GM12892 (cell line): Measurements from ENCODE around the gene CACNA1C.

ENCODE experiments used
- POLR2A ChIP-seq: IDR thresholded peaks from 2 replicates; pipeline ENCODE4 v1.6.1; 2011; ENCODE audit warnings: low read depth, low read length, control low read depth
- POLR2AphosphoS5 ChIP-seq: IDR thresholded peaks from 2 replicates; pipeline ENCODE4 v1.6.1; 2011; ENCODE audit warnings: low read depth, low read length, control low read depth

DNA sequence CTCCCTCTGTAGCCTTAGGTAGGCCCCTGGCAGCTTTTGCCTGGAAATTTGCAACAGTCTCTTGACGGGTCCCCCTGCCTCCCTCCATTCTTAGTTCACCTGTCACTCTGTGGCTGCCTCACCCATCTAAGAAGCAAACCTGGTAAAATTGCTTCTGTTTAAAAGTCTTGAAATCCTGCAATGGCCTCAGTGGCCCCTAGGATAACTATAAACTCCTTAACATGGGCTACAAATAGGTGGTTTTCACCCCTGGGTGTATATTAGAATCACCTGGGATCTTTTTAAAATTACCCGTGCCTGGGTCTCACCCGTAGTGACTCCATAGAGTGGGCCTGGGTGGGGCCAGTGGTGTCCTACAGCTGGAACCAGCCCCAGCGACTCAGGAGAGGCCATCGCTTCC is 332.7 kb downstream of the CACNA1C start:
- no peak for TF ChIP-seq POLR2AphosphoS5
- TF ChIP-seq POLR2A: no peak
